Stimulated activated memory B cell treated with anti-CD40 and anti-IgM and Interleukin-4, amounts not matched to agents 10 μg/mL and 1 μg/mL and 100 μg/mL, for 72 hours (primary cell): ENCODE results near the gene KRTAP22-2.
A peak's percentile ranks its signal among the peaks of the same experiment; 100 is the strongest.

Source experiments
- ATAC-seq: fragments of 150-1000 bp; cut with Tn5 transposase; 2 replicates; pipeline ENCODE4 v1.10.0; 2021
- H3K27ac Mint-ChIP-seq: one replicate; pipeline ENCODE4 v1.8.0; 2022; ENCODE audit warnings: mild to moderate bottlenecking, mixed read lengths
- H3K27me3 Mint-ChIP-seq: one replicate; pipeline ENCODE4 v1.8.0; 2022; ENCODE audit warnings: mixed read lengths
- H3K36me3 Mint-ChIP-seq: one replicate; pipeline ENCODE4 v1.8.0; 2022; ENCODE audit warnings: mixed read lengths
- H3K4me1 Mint-ChIP-seq: one replicate; pipeline ENCODE4 v1.8.0; 2022; ENCODE audit warnings: mixed read lengths
- H3K4me3 Mint-ChIP-seq: one replicate; pipeline ENCODE4 v1.8.0; 2022; ENCODE audit warnings: mild to moderate bottlenecking, moderate library complexity, mixed read lengths
- H3K9me3 Mint-ChIP-seq: one replicate; pipeline ENCODE4 v1.8.0; 2022; ENCODE audit warnings: mixed read lengths

Gene KRTAP22-2

DNA sequence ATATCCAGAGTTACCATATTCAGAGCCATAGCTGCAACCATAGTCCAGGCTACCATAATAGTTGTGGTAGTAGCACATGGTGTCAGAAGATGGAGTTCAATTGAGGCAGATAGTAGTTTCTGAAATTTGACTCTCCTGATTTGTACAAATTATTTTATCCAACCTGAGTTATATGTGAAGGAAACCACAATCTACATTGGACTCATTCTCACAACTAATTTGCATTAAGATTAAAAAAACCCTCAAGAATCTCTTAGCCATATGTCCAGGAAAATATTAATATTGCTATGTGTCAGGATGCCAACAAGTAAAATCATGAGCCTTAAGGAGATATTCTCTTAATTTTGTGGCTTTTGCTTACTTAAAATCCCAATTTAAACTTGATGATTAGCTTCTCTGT lies at the start of gene KRTAP22-2:
Gene KRTAP22-2 (minus strand): TSS at position 101 of the 400 bp plus-strand sequence.
- Mint-ChIP-seq H3K36me3 (no peaks in the 10 kb centered on the region), H3K27ac (no peak within 1 kb of the TSS), H3K9me3 (peaks cover 7% of the 10 kb centered on the region), H3K4me3 (no peak within 1 kb of the TSS), H3K4me1 (no peaks in the 10 kb centered on the region), H3K27me3 (no peaks in the 10 kb centered on the region)
- ATAC-seq = no peak

- Mint-ChIP-seq H3K27ac (no peak overlapping the region), H3K4me1 (no peaks in the 10 kb centered on the region), H3K4me3 (no peak overlapping the region), H3K36me3 (no peaks in the 10 kb centered on the region), H3K27me3 (no peaks in the 10 kb centered on the region), H3K9me3 (peaks cover 2% of the 10 kb centered on the region)
- no peak for ATAC-seq
Observed at GRCh38 chr21:30638686-30639085, 48.5 kb upstream of the KRTAP22-2 start.

DNA sequence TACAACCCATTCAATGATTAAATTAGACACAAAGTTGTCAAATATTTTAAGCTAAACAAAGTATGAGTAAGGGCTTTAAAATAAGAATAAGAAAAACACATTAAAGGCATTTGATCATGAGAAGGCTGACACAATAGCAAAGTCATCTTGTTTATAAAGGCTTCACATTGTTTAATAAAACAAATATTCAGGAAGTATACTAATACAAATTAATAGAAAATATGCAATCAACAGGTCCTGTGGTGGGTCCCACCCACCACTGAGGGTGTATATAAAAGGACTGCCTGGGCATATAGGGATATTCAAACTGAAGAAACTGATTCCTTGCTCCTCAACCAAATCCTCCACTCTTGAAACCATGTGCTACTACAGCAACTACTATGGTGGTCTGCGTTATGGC lies 44.7 kb upstream of the KRTAP22-2 start, which contains the start of gene KRTAP20-2:
Gene KRTAP20-2 (plus strand): TSS at position 301 of the 400 bp plus-strand sequence. CDS start 58 bp downstream, at position 359.
- Mint-ChIP-seq H3K36me3 (no peaks in the 10 kb centered on the region), H3K4me3 (no peak within 1 kb of the TSS), H3K4me1 (no peaks in the 10 kb centered on the region), H3K27me3 (no peaks in the 10 kb centered on the region), H3K9me3 (peaks cover 3% of the 10 kb centered on the region), H3K27ac (no peak within 1 kb of the TSS)
- no peak for ATAC-seq

DNA sequence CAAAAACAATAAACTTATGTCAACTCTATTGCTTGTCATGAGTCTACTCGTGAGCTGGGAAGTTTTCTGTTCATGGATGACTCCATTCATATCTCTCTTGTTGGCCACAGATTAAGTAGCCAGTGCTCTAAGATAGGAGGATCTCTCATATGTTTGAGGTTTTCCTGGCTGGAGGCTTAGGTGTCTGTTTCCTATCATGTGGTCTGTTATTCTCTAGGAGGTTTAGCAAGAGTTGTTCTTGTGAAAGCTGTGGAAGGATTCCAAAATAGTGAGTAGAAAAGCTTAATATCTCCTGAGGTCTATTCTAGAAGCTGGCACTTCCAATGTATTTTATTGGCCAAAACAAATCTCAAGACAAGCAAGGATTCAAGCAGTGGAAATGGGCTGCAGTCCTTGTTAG lies 39.0 kb upstream of the KRTAP22-2 start:
- H3K36me3 Mint-ChIP-seq = no peaks in the 10 kb centered on the region
- H3K27me3 Mint-ChIP-seq = no peaks in the 10 kb centered on the region
- no peaks in the 10 kb centered on the region for H3K4me1 Mint-ChIP-seq
- no peak for ATAC-seq
- peaks cover 6% of the 10 kb centered on the region for H3K9me3 Mint-ChIP-seq
- no peak overlapping the region for H3K4me3 Mint-ChIP-seq
- no peak overlapping the region for H3K27ac Mint-ChIP-seq

GRCh38 chr21:30628109-30628508 lies 37.9 kb upstream of the KRTAP22-2 start:
- Mint-ChIP-seq H3K27me3 (no peaks in the 10 kb centered on the region), H3K4me1 (no peaks in the 10 kb centered on the region), H3K9me3 (peaks cover 6% of the 10 kb centered on the region), H3K4me3 (no peak overlapping the region), H3K27ac (no peak overlapping the region), H3K36me3 (no peaks in the 10 kb centered on the region)
- no peak for ATAC-seq

DNA sequence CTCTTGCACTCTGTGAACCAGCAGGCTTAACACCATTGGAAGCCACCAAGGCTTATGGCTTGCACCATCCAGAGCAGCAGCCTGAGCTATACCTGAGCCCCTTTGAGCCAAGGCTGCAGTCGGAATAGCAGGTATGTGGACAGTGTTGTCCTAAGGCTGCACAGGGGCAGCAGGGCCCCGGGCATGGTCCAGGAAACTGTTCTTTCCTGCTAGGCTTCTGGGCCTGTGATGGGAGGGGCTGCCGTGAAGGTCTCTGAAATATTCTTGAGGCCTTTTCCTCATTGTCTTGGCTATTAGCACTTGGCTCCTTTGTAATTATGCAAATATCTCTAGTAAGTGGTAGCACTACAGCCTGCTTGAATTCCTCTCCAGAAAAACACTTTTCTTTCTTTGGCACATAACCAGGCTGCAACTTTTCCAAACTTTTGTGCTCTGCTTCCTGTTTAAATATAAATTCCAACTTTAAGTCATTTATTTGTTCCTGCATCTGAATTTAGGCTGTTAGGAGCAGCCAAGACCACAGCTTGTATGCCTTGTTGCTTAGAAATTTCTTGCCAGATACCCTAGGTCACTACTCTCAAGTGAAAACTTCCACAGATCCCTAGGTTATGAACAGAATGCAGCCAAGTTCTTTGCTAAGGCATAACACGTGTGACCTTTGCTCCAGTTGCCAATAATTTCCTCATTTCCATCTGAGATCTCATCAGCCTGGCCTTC lies 35.4 kb upstream of the KRTAP22-2 start:
- Mint-ChIP-seq H3K27ac (no peak overlapping the region), H3K27me3 (no peaks in the 10 kb centered on the region), H3K4me1 (no peaks in the 10 kb centered on the region), H3K9me3 (peaks cover 4% of the 10 kb centered on the region), H3K36me3 (no peaks in the 10 kb centered on the region), H3K4me3 (no peak overlapping the region)
- no peak for ATAC-seq

DNA sequence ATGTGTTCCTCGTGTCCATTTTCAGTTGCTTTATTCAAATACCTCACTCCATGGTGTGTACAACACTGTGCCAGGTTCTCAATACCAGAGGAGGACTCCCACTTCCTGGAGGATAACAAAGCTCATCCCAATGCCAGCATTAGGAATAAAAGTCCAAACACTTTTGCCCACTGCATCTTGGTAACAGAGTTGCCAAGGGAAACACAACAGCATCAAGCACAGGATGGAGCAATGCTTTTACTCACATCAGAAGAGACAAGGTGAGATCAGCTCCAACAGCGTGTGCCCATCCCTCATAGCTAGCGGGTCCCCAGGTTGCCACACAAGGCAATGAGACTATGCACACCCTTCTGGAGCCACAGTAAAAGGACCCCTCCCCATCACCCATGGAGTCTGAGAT lies 33.2 kb upstream of the KRTAP22-2 start:
- Mint-ChIP-seq H3K27me3 (no peaks in the 10 kb centered on the region), H3K27ac (no peak overlapping the region), H3K36me3 (no peaks in the 10 kb centered on the region), H3K4me1 (no peaks in the 10 kb centered on the region), H3K4me3 (no peak overlapping the region), H3K9me3 (peaks cover 4% of the 10 kb centered on the region)
- ATAC-seq = no peak

DNA sequence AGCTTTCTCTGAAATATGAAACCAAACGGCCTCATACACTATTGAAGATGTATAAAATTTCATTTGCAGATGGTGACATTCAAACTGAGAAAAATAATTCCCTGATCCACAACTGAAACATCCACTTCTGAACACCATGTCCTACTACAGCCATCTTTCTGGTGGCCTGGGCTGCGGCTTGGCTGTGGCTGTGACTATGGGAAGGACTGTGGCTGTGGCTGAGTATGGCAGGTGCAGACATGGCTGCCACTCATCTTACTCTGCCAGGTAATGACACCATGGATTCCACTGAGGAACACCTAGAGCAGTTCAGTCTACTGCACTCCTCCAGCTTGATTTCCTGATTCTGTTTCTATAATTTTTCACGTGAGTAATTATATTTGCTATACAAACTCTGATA lies 30.3 kb upstream of the KRTAP22-2 start, which contains the start of gene KRTAP20-4:
Gene KRTAP20-4 (plus strand): TSS at position 106 of the 400 bp plus-strand sequence.
- no peaks in the 10 kb centered on the region for H3K36me3 Mint-ChIP-seq
- no peak for ATAC-seq
- H3K27ac Mint-ChIP-seq = no peak within 1 kb of the TSS
- H3K4me3 Mint-ChIP-seq = no peak within 1 kb of the TSS
- H3K27me3 Mint-ChIP-seq = no peaks in the 10 kb centered on the region
- no peaks in the 10 kb centered on the region for H3K9me3 Mint-ChIP-seq
- H3K4me1 Mint-ChIP-seq = no peaks in the 10 kb centered on the region

DNA sequence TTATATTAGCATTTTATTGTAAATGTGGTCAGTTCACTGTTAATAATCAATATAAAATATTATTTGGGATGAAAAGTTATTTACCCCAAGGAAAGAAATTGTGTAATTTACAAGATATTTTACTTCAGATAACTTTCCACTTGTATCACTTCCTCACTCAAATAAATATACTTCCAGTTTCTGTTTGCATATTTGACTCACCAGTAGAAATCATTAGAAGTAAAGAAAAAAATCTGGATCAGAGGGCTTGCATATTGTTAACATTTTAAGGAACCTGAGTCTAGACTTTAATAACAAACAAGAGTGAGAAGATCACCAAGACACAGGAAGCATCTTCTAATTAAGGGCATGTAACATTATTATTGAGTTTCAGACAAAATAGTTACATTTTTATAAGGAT lies 29.9 kb upstream of the KRTAP22-2 start:
- H3K4me1 Mint-ChIP-seq = no peaks in the 10 kb centered on the region
- no peak overlapping the region for H3K27ac Mint-ChIP-seq
- no peak overlapping the region for H3K4me3 Mint-ChIP-seq
- no peaks in the 10 kb centered on the region for H3K9me3 Mint-ChIP-seq
- no peaks in the 10 kb centered on the region for H3K36me3 Mint-ChIP-seq
- no peaks in the 10 kb centered on the region for H3K27me3 Mint-ChIP-seq
- no peak for ATAC-seq

- no peak for ATAC-seq
- H3K4me3 Mint-ChIP-seq = no peak within 1 kb of the TSS
- H3K27ac Mint-ChIP-seq = no peak within 1 kb of the TSS
- no peaks in the 10 kb centered on the region for H3K27me3 Mint-ChIP-seq
- no peaks in the 10 kb centered on the region for H3K4me1 Mint-ChIP-seq
- no peaks in the 10 kb centered on the region for H3K36me3 Mint-ChIP-seq
- no peaks in the 10 kb centered on the region for H3K9me3 Mint-ChIP-seq
Observed at GRCh38 chr21:30616125-30616524, 25.9 kb upstream of the KRTAP22-2 start, which contains the start of gene KRTAP20-1. Gene KRTAP20-1 (plus strand): TSS chr21:30616425. CDS start chr21:30616455, 30 bp downstream.

DNA sequence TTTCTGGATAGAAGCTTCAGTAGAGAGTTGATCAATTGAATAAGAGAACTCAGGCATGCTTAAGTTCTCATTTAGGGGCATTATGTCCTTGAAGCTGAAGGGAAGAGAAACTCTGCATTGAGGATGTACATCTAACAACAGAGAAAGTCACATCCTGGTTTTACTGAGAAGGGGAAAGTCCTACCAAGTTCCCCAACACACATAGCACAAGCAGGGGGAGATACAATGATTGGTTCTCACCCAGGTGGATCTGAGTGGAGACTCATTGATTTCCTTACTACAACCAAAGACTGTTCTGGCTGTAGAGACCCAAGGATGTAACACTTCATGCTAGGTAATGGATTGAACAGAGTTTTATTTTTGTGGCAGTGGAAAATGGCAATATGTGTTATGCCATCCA lies 25.0 kb upstream of the KRTAP22-2 start:
- H3K36me3 Mint-ChIP-seq = no peaks in the 10 kb centered on the region
- no peaks in the 10 kb centered on the region for H3K27me3 Mint-ChIP-seq
- no peak overlapping the region for H3K27ac Mint-ChIP-seq
- H3K4me1 Mint-ChIP-seq = no peaks in the 10 kb centered on the region
- peak; percentile 45 for ATAC-seq
- no peak overlapping the region for H3K4me3 Mint-ChIP-seq
- peaks cover 3% of the 10 kb centered on the region for H3K9me3 Mint-ChIP-seq

DNA sequence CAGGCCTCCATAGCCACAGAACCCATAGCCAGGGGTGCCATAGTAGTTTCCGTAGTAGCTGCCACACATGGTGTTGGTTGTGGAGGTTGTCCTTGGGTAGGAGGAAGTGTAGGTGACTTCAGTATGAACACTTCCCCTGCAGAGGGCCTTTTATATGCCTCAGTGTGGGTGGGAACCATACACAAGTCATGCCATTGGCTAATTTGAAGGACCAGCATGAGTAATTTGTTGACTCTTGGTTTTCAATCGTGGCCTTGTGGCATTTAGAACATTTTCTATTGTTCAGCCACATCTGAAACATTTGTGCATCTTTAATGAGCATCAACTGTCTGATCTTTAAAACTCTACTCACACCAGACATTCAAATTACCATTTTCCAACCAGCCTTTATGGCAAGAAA lies 23.6 kb upstream of the KRTAP22-2 start, which contains the start of gene KRTAP6-1:
Gene KRTAP6-1 (minus strand): TSS at position 95 of the 400 bp plus-strand sequence. CDS start 26 bp downstream, at position 69.
- no peak within 1 kb of the TSS for H3K27ac Mint-ChIP-seq
- no peaks in the 10 kb centered on the region for H3K27me3 Mint-ChIP-seq
- H3K4me1 Mint-ChIP-seq = no peaks in the 10 kb centered on the region
- ATAC-seq = no peak
- H3K36me3 Mint-ChIP-seq = no peaks in the 10 kb centered on the region
- H3K4me3 Mint-ChIP-seq = no peak within 1 kb of the TSS
- H3K9me3 Mint-ChIP-seq = peaks cover 3% of the 10 kb centered on the region

DNA sequence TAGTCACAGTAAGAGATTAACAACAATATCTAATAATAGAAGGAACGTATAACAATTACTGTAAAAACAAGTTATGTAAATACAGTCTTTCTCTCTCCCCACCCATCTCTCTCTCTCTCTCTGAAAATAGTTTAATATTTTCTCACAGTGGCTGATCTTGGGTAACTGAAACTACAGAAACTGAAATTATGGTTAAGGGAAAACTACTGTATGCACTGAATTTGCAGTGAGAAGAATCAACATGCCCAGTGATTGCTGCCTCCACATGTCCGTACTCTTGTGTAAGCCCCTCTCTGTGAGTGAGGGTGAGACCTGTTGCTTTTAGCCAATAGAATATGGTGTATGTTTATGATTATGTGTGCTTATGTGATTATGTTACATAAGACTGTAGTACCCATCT lies 21.9 kb upstream of the KRTAP22-2 start:
- Mint-ChIP-seq H3K27ac (no peak overlapping the region), H3K4me3 (no peak overlapping the region), H3K9me3 (peaks cover 6% of the 10 kb centered on the region), H3K27me3 (no peaks in the 10 kb centered on the region), H3K36me3 (no peaks in the 10 kb centered on the region), H3K4me1 (no peaks in the 10 kb centered on the region)
- ATAC-seq = no peak

GRCh38 chr21:30605968-30606367 lies 15.8 kb upstream of the KRTAP22-2 start:
- peaks cover 12% of the 10 kb centered on the region for H3K9me3 Mint-ChIP-seq
- ATAC-seq = no peak
- no peak overlapping the region for H3K4me3 Mint-ChIP-seq
- no peaks in the 10 kb centered on the region for H3K27me3 Mint-ChIP-seq
- no peak overlapping the region for H3K27ac Mint-ChIP-seq
- H3K36me3 Mint-ChIP-seq = no peaks in the 10 kb centered on the region
- no peaks in the 10 kb centered on the region for H3K4me1 Mint-ChIP-seq

- no peaks in the 10 kb centered on the region for H3K27me3 Mint-ChIP-seq
- H3K36me3 Mint-ChIP-seq = no peaks in the 10 kb centered on the region
- H3K4me1 Mint-ChIP-seq = no peaks in the 10 kb centered on the region
- no peak within 1 kb of the TSS for H3K4me3 Mint-ChIP-seq
- no peak within 1 kb of the TSS for H3K27ac Mint-ChIP-seq
- H3K9me3 Mint-ChIP-seq = peaks cover 7% of the 10 kb centered on the region
- ATAC-seq = no peak
Observed at GRCh38 chr21:30600787-30601186, 10.6 kb upstream of the KRTAP22-2 start, which contains the start of gene KRTAP22-1. Gene KRTAP22-1 (plus strand): TSS chr21:30601087.

DNA sequence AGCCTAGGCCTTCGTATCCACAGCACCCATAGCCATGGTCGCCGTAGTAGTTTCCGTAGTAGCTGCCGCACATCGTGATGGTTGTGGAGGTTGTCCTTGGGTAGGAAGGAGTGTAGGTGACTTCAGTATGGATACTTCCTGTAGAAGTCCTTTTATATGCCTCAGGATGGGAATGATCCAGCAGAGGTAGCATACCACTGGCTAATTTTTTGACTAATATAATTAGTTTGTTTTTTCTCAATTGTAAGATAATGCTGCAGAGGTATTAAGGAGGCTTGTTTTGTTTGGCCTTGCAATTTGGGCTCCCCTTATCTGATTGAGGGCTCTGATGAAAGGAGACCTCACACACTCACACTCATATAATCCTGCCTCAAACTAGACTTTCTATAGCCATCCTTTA lies 8.6 kb upstream of the KRTAP22-2 start, which contains the start of gene KRTAP6-2:
Gene KRTAP6-2 (minus strand): TSS at position 101 of the 400 bp plus-strand sequence. CDS start 28 bp downstream, at position 73.
- H3K36me3 Mint-ChIP-seq = no peaks in the 10 kb centered on the region
- H3K27ac Mint-ChIP-seq = no peak within 1 kb of the TSS
- no peaks in the 10 kb centered on the region for H3K27me3 Mint-ChIP-seq
- H3K9me3 Mint-ChIP-seq = peaks cover 7% of the 10 kb centered on the region
- H3K4me3 Mint-ChIP-seq = no peak within 1 kb of the TSS
- no peak for ATAC-seq
- H3K4me1 Mint-ChIP-seq = no peaks in the 10 kb centered on the region
